ENCODE measurements around the gene HAPSTR1. TPM values are rescaled to one million over a fixed set of nuclear protein-coding genes. Genes with fewer than 3 reads are reported as not detected.

Gene HAPSTR1
- total and polyA plus RNA-seq, 2 of the 8 experiments (the other 6 are each of a cell fraction or from before 2014, with no cell fraction given) = 11.9 to 66.1 TPM

DNA sequence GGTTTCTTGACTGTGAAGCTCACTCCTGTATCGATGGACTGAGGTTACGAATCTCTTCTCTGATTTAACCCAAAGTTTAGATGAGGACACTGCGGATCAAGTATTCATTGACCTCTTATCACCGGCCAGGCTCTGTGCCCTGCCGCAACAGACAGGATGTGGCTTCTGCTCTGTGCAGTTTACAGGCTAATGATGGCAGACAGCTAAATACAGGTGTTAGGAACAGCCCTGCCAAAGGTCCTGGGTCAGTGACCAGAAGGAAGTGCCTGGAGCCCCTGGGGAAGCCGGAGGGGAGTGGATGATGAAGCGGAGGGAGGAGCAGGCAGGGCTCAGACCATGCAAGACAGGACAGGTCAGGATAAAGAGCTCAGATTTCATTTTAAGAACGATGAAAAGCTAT, 44.4 kb downstream of the HAPSTR1 start (continued):
- TF ChIP-seq, protein P1, sequence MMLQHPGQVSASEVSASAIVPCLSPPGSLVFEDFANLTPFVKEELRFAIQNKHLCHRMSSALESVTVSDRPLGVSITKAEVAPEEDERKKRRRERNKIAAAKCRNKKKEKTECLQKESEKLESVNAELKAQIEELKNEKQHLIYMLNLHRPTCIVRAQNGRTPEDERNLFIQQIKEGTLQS (IDR thresholded peaks at IDR 0.05; ENCODE audit: insufficient read depth, low read depth, low read length) = no peak
- TF ChIP-seq FOSL1 (IDR thresholded peaks at IDR 0.05; ENCODE audit: insufficient read depth, low read depth, low read length) = no peak

Data from H1 (cell line).